CD4-positive, alpha-beta T cell treated with Interleukin-15 for 1 hour (primary cell): ENCODE data around the gene ETFA.

Source experiments
- DNase-seq: peaks from one replicate; pipeline ENCODE4 v3.0.0-alpha.2; 2020

ETFA gene

DNA sequence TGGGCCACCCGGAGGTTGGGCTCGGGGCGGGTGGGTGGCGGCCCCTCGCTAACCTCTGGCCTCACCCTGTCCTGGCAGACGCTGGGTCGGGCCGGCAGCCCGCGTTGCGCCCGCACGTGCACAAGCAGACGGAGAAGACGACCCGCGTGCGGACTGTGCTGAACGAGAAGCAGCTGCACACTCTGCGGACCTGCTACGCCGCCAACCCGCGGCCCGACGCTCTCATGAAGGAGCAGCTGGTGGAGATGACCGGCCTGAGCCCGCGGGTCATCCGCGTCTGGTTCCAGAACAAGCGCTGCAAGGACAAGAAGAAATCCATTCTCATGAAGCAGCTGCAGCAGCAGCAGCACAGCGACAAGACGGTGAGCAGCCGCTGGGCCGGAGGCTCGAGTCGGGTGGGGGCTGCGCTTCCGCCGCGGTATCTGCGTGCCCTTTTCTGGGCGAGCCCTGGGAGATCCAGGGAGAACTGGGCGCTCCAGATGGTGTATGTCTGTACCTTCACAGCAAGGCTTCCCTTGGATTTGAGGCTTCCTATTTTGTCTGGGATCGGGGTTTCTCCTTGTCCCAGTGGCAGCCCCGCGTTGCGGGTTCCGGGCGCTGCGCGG, 29.0 kb upstream of the ETFA start:
- DNase-seq = no peak

DNA sequence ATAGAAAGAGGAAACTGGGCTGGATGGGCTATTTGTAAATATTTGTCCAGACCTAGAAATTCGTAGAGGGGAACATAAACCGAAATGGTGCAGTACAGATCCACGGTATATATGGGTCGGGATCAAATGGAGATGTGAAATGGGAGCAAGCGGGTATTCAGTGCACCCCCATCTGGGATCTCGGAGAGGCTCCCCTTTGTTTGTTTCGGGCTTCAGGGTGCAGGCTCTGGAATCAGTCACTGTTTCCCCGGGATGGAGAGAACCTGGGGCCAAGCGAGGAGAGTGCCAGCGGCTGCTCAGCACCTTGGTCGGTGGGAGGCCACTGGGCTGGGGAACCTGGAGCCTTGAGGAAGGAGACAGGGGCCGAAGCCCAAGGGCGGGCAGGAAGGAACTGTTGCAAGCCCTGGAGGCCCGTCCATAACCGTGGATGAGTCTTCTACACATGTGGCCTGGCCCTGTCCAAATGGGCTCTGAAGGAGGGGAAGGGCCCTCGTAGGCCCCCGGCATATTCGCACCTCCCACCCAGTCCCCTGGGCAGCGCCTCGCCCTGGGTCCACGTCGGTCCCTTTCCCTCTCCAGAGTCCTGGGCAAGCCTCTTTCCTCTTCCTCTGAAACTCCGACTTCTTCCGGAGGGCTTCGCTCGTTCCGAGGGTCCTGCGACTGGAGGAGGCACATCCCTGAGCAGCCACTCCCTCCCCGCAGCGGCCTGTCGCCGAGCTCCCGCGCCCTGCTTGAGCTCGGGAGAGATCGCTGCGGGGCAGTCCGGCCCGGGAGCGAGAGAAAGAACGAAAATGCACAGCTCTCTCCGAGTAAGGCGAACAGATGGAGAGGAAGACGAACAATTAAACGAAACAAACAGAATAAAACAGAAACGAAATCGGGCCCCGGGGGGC, 28.3 kb upstream of the ETFA start:
- DNase-seq = no peak

DNA sequence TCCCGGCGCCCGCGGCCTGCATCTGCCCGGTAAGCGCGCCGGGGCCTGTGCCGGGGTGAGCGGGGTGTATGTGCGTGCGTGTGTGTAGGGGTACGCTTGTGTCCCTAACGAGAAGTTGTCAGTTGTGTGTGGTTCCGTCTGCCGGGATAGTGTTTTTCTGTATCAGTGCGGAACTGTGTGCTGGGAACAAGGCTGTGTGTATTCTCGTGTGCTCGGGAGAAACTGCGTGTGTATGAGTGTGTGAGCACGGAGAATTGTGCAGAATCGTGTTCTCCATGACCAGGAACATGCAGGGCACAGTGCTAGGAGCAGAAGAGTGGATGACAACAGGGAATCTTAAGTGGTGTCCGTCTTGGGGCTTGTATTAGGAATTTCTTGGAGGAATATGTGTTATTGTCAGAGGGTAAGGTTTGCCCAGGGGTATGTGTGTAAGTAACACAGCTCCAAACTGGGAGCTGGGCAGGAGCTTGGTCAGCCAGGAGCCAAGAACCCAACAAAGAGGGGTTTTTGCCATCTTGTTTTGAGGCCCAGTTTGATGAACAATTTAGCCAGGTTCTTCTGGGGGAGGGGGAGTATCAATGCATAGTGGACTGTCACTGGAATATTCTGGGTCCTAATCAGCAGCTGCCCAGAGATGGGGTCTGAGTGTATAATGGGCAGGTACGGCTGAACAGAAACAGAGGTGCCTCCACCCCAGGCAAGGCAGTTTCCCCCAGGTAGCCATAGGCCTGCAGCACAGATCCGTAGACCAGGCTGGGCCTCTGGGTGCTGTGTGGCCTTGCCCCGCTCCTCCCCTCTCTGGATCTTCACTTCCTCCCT, 27.4 kb upstream of the ETFA start:
- DNase-seq = no peak

DNA sequence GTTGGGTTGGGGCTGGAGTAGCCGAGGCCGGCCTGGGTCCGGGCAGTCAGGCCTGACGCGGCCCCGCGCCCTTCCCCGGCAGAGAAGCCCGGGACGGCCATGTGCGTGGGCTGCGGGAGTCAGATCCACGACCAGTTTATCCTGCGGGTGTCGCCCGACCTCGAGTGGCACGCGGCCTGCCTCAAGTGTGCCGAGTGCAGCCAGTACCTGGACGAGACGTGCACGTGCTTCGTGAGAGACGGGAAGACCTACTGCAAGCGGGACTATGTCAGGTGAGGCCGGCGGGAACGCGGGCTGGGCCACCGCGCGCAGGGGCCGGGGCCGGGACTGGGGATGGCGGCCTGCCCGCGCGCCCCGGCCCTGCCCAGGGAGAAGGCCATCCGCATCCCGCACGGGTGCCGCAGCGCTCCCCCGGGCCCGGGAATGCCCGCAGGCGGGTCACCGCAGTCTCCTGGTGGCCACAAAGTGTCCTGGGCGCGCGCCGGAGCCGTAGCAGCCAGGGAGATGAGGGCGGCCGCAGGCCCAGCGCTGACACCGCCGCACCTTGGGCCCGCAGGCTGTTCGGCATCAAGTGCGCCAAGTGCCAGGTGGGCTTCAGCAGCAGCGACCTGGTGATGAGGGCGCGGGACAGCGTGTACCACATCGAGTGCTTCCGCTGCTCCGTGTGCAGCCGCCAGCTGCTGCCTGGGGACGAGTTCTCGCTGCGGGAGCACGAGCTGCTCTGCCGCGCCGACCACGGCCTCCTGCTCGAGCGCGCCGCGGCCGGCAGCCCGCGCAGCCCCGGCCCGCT, 26.6 kb upstream of the ETFA start:
- DNase-seq = no peak

DNA sequence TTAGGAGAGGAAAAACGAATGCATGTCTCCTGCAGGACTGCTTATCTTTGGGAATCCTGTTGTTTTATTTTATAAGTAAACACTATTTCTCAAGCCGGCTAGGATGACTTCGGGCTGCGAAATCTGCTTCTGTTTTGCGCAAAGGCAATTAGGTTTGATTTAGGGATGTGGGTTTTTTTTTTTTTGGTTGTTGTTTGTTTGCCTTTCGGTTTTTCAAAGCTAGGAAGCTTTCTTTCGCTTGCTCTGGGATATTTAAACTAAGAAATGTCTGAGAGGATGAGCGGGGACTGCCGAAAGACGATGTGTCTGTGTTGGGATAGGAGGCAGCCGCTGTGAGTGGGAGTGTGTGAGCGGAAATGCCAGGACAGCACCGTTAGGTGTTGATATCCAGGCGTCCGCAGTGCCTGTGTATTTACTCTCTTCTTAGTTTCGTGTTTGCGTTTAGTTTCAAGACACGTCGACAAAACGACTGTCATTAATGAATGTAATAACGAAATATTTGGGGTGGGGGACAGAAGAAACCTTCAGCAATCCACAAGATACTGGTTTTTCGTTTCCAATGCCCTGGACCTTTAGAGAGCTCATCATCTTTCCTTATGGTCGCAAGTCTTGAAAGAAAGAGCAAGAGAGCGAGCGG, 25.9 kb upstream of the ETFA start:
- no peak for DNase-seq

DNA sequence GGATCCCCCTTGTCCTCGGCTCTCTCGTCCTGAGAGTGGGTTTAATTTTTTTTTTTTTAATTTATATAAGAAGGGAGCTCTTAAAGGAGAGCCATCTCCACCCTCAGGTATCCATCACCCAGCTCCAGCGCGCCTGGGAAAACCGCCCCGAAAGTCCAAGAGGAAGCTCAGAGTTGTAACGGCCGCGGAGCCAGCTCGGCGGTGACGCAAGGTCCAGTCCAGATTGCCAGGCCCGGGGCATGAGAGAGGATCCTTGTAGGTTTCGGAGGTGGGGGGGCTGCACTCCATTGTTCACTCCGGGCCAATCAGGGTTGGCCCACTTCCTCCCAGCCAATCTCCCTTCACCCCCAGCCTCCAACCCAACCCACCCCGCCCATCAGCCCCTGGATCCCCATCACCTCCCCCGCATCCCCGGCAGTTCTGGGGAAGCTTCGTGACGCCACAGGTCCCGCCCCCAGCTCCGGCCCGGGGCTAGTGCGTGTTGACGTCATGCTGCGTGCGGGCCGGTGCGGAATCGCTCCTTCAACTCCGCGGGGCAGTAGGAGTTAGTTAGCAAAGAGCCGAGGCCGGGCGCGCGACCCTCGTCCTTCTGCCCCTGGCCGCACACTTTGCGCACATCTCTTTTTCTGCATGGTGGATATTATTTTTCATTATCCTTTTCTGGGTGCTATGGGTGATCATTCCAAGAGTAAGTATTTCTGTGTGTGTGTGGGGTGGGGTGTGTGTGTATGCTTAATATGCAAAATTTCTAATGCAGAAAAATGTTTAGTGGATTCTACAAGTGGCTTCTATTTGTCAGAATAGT, 25.2 kb upstream of the ETFA start, which contains the start of gene ISL2:
ISL2 (plus strand) TSS at position 520 of the 805 bp plus-strand sequence; CDS start at position 631, 111 bp downstream.
- DNase-seq = peak; percentile 83

DNA sequence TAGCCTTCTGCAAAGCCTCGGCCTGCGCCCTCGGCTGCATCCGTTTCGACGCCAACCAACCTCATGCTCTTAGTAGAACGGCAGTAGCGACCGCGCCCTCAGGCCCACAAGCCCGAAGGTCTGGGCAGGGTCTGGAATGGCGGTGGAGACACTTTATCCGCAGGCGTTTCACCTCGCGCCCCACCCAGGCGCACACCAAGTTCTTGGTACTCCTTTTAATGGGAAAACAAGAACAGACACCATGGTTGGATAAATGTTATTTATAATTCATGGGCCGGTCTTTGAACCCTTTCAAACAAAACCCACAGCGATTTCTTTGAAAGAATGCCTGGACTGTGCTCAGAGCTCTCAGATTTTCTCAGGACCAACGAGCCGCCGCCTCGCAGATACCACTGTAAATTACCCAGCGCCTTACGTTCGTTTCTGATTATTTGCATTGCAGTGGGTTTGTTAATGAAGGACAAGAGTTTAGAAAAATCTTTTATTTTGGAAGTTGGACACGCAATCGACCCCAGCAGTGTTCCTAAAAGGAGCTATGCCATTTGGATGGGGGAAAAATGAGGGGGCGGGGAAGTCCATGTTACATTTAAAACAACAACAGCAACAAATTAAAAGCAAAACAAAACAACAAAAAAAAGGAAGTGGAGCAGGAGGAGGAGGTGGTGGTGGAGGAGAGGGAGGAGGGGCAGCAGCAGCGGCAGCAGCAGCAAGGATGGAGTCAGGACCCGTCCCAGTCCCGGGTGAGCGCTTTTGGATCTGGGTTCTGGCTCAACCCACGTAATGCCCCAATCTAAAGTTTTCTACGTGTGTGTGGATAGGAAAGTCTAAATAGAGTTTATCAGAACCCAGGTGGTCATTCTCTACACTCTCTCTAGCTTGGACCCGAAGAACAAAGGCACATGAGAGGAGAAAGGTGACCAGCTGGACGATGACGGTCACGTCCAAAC, 24.3 kb upstream of the ETFA start:
- DNase-seq = no peak

DNA sequence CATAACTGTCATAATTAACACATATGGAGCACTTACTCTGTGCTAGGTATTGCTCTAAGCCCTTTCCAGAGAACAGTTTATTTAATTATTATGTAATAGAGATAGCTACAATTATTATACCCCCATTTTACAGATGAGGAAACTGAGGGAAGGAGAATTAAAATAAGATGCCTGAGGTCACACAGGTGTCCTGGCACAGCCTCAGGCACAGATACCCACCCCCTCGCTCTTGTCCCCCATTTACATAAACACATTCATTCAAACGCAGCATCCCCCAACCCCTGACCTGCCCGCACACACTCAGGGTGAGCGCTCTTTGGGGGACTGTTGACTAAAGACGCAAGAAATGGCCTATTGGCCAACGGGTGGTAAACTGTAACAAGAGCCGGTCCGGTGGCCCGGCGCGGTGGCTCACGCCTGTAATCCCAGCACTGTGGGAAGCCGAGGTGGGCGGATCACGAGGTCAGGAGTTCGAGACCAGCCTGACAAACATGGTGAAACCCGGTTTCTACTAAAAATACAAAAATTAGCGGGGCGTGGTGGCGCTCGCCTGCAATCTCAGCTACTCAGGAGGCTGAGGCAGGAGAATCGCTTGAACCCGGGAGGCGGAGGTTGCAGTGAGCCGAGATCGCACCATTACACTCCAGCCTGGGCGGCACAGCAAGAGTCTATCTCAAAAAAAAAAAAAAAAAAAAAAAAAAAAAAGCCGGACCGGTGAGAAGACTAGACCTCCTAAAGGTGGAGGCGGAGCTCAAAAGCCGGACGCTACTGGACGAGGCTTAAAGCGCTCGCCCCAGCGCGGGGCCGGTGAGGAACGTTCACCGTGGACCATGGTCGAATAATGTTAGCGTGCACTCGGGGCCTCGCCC, 23.4 kb upstream of the ETFA start:
- no peak for DNase-seq

DNA sequence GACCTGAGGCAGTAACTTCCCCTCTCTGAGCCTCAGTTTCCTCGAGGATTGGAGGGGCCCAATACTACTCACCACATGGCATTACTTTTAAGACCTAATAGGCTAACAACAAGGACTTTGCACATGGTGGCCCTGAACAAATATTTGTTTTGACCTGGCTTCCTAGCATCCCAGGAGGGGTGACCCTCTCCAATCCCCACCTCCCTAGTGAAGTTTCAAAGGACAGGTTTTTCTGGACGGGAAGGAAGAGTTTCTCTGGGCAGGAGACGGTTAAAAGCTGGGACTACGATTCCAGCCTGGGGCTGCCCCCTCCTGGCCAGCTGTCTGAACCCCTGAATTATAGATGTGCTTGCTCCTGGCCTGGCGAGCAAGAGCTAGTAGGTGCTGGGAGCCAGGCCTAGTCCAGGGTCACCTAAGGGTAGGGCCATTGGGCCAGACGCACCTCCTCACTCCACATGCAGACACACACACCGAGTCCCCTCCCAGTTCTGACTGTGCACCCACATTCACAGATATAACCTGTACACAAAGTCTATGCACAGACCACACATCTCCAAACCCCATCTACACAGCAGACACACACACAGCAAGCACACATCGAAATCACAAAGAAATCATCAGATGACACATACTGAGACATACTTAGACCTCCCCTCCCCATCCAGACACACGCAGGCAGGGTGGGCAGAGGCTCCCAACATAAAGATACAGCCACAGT, 22.6 kb upstream of the ETFA start:
- DNase-seq = no peak

DNA sequence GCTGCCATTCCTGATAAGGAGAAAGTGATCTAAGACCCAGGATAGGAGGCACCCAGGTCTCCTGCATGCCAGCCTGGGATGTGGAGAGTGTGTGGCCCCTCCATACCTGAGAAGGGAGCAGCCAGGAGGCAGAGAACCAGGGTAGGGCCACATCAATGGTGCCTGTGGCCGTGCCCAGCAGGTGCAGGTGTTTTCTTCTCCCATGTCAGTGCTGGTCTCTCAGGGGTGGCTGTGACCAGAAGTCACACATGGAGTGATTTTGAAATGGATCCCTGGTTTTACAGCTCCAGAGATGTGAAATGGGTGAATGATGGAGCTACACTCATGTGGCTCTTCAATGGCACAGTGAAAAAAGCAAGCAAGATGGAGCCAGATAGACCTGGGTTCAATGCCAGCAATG, 22.0 kb upstream of the ETFA start:
- no peak for DNase-seq

DNA sequence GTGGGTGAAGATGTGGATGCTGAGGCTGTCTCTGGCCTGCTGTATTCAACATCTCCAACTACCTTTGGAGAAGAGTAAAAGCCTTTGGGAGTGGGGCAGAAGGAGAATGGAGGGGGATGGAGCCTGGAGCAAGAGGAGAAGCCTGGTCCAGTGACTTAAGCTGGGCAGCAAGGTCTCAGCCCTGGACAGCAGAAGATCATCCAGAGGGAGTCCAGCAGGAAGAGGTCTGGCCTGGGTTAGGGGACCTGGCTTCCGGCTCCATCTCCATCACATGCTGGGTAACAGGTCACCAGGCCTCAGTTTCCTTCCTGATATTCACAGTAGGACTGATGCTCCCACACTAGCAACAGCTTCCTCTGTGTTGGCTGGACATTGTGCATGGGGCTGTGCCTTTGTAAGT, 21.5 kb upstream of the ETFA start:
- DNase-seq = no peak

DNA sequence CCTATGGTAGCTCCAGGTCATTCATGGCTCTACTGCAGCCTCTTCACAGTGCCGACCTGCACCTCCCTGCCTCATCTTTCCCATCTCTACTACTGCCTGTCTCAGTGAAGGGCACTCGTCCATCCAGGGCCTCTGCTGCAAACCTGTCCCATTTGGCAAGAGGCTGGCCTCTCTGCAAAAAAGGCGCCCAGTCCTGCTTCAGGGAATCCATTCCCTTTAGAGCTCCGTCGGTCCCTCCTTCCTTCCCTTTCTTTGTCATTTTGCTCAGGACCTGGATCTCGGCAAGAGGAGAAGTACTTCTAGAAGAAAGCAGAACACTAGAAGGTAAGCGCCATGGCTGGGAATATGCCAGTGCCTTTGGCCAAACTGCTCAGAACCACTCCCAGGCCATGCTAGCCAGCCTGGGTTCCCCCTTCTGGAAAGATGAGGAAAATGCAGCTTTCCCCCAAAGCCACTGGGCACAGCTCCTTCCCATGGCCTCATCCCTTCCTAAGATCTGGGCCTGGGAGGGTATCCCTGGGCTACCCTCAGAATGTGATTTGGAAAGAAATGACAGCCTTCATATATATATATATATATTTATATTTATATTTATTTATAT, 18.9 kb upstream of the ETFA start:
- no peak for DNase-seq

DNA sequence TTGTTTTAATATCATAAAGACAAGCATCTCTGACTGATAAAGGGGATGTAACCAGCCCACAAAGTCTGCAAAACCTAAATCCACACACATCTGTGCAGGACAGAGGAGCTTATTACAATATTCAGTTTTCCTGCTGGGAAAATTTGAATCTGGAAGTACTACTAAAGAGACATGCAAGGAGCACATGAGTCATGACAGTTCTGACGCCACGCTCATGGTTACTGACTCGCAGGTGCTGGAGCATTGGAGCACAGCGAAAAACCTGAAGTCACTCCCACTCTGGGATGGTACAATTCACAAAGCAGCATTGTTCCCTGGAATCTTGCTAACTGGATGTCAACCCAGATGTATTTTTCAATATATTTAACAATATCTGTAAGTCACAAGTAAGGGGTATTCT, 17.7 kb upstream of the ETFA start:
- DNase-seq = no peak

DNA sequence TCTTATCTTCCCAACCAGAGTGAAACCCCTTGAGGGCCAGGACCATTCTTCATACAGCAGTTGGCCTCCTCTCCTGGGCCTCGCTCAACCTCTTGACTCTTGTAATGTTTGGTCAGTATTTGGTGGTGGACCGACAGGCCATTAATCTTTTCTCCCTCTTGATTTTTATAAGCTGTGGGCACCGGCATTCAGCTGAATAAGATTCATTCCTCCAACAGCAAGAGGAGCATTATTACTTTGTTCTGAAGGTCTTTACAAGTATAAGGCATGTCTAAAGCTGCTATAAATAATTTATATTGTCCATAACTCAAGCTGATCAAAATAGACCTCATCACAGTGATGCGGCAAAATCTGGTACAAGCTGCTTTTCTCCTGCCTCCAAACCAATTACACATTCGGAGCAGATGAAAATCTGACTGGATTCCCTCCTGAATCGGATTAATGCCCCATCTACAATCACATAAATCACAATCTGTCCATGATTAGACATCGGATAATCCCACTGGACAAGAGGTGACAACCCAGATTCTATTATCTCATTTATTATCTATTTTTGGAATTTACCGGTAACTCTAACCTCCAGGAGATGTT, 16.9 kb upstream of the ETFA start:
- DNase-seq = no peak

DNA sequence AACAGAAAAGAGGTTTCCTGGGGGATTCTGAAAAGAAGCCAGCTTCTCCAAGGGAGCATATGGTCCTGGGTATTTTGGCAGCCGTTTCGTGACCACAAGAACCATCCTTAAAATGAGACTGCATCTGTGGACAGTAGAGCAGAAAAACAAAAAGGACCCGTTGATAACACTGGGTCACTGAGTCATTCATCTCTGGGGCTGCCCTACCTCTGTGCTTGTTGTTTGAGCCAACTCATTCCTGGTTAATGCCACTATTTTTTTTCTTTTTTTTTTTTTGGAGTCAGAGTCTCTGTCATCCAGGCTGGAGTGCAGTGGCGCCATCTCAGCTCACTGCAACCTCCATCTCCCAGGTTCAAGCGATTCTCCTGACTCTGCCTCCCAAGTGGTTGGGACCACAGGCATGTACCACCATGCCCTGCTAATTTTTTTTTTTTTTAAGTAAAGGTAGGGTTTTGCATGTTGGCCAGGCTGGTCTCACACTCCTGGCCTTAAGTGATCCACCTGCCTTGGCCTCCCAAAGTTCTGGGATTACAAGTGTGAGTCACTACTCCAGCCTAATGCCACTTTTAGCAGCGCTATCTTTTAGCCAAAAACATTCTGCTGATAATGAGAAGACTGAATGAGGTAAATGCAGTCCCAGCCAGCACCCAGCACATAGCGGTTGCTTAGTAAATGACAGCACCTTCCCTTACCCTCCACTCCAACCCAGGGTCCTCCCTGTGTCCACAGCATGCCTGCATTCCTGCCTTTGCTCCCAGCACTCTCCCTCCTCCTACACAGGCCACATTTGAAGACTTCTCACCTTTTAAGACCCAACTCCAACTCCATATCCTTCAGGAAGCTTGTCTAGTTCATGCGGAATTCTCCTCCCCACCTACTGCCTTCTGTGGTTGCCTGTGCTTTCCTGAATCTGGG, 16.2 kb upstream of the ETFA start:
- no peak for DNase-seq

DNA sequence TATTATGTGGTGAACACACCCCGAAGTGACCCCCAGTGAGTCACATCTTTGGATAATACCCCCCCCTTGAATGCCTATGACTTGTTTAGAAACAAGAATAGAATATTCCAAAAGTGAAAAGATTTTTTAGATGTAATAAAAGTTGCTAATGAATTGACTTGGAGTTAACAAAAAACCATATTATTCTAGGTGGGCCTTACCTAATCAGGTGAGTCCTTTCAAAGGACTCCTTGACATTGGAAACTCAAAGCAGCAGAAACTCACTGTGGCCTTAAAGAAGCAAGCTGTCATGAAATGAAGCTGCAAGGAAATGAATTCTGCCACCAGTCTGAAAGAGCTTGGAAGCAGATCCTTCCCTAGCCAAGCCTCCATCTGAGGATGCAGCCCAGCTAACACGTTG, 14.4 kb upstream of the ETFA start:
- DNase-seq = no peak
